Adrenal gland (tissue), 12 donors: ENCODE data around the gene STPG1. TPM values are rescaled to one million over a fixed set of nuclear protein-coding genes. Genes with fewer than 3 reads are reported as not detected.

ENCODE experiments used
- DNase-seq, 7 donors: peaks; one replicate each; pipeline ENCODE4 v3.0.0-alpha.2; 2019 to 2020
- H3K27ac ChIP-seq, 5 donors: fragments of 200-600 bp; sonication (generic) in 4 of 5; 1 replicate in 3 of 5; 2 replicates in 2 of 5; pipeline versions ENCODE4 v1.5.1 to v1.8.0; 2016 to 2020; ENCODE audit warnings: mild to moderate bottlenecking in 1 of 5
- H3K27me3 ChIP-seq: fragments of 200-600 bp; 2 replicates; pipeline ENCODE4 v1.8.0; 2021
- H3K36me3 ChIP-seq, 2 donors: fragments of 200-600 bp; replicated peaks in 1 of 2; 1 replicate in 1 of 2; 2 replicates in 1 of 2; pipeline versions ENCODE4 v1.5.1 to v1.8.0; 2018 to 2022
- H3K4me1 ChIP-seq, 2 donors: fragments of 200-600 bp; replicated peaks in 1 of 2; 1 replicate in 1 of 2; 2 replicates in 1 of 2; pipeline versions ENCODE4 v1.5.1 to v1.8.0; 2018 to 2021
- H3K4me3 ChIP-seq, 4 donors: fragments of 200-600 bp; sonication (generic) in 3 of 4; one replicate each; pipeline ENCODE4 v1.5.1; 2016 to 2018
- H3K9me3 ChIP-seq, 3 donors: fragments of 200-600 bp; sonication (generic) in 1 of 3; replicated peaks in 1 of 3; 1 replicate in 2 of 3; 2 replicates in 1 of 3; pipeline versions ENCODE4 v1.5.1 to v1.8.0; 2016 to 2021
- CTCF ChIP-seq, 6 experiments: fragments of 450-650 bp in 4 of 6; fragments of 200-600 bp in 2 of 6; sonication (generic) in 1 of 6; IDR thresholded peaks; 1 replicate in 5 of 6; 2 replicates in 1 of 6; pipeline versions ENCODE4 v1.5.1 to v1.8.0; 2016 to 2021; ENCODE audit warnings: antibody characterized with exemption in 6 of 6, mild to moderate bottlenecking in 2 of 6, moderate library complexity in 1 of 6
- POLR2A ChIP-seq, 2 donors: fragments of 450-650 bp; IDR thresholded peaks; one replicate each; pipeline ENCODE4 v1.6.1; 2017; ENCODE audit warnings: antibody characterized with exemption in 2 of 2, mild to moderate bottlenecking in 2 of 2, moderate library complexity in 1 of 2
- WGBS, 4 donors: extraction: QIAGEN DNeasy Blood & Tissue Kit in 2 of 4; methylation state at CpG; one replicate each; pipeline versions ENCODE4 v1.1.5 to v1.1.7; 2013 to 2017; 5-methylcytosine and 5-hydroxymethylcytosine counted together
- intact Hi-C, 2 donors: fragments of 100-400 bp; cut with DNase I; formaldehyde crosslinking; loops; one replicate each; pipeline versions ENCODE4 v1.14.1 to v1.15.0; 2022 to 2023
- polyA plus RNA-seq, 3 donors: library from polyadenylated mRNA; stranded (reverse); fragments of 200-250 nt in 2 of 3; fragments of 350-450 nt in 1 of 3; fragmentation: Illumina TruSeq in 1 of 3; extraction: RNeasy Lipid Tissue Mini Kit (QIAGEN cat#74804) in 1 of 3; gene quantifications; one replicate each; pipeline ENCODE4 v1.2.3, GENCODE V29; 2013 to 2014
- total RNA-seq, 9 donors: library from RNA; depleted of rRNA in 4 of 9; stranded (reverse); fragments of >200 nt in 4 of 9; fragments of 120-200 nt in 1 of 9; fragmentation: NEBNext Ultra II Directional in 1 of 9; extraction: Animal tissue kit (Norgen Biotek cat#: 25700) in 1 of 9; gene quantifications; one replicate each; pipeline versions ENCODE4 v1.1.0 to v1.2.4, GENCODE V29; 2013 to 2023
- donor health status: healthy with polysubstance abuse.
- donor health status: Bipolar disorder and iron deficiency.
- donor health status: DM: yes; HTN: yes; CAD: no.
- donor health status: DM: no; HTN: no; CAD: no.
- donor health status: DM: no; HTN: no; CAD: no.
- donor health status: DM: yes; HTN: yes; CAD: no.

Gene STPG1
- total and polyA plus RNA-seq, 12 donors = 2.1 to 8.9 (median 5.7) TPM

- Histone ChIP-seq H3K9me3 (no peaks in the 10 kb centered on the region), H3K4me3 (no peak overlapping the region), H3K27me3 (no peaks in the 10 kb centered on the region), H3K36me3 (no peaks in the 10 kb centered on the region), H3K27ac (no peak overlapping the region), H3K4me1 (no peaks in the 10 kb centered on the region)
- no peak for DNase-seq
- 89 to 93% (median 91%) methylated on average over 6 to 7 of the region's 7 CpGs for WGBS, 4 donors
- no peak for TF ChIP-seq CTCF (IDR thresholded peaks at IDR 0.05)
- TF ChIP-seq POLR2A (IDR thresholded peaks at IDR 0.05) = no peak
- intact Hi-C loops = no loop called here
Measured at GRCh38 chr1:24373044-24373443, 40.5 kb downstream of the STPG1 start.

GRCh38 chr1:24369801-24370200 is 43.8 kb downstream of the STPG1 start:
- TF ChIP-seq POLR2A (IDR thresholded peaks at IDR 0.05) (no peak), CTCF (IDR thresholded peaks at IDR 0.05) (no peak)
- no peak overlapping the region for H3K4me3 ChIP-seq
- H3K27ac ChIP-seq = no peak overlapping the region
- WGBS, 4 donors = 91 to 96% (median 93%) methylated on average over 4 of the region's 4 CpGs
- H3K36me3 ChIP-seq = no peaks in the 10 kb centered on the region
- no peaks in the 10 kb centered on the region for H3K27me3 ChIP-seq
- no peaks in the 10 kb centered on the region for H3K9me3 ChIP-seq
- peaks cover 0 to 7% of the 10 kb centered on the region in 2 donors for H3K4me1 ChIP-seq
- DNase-seq = no peak
- intact Hi-C loops = no loop called here

- no peak overlapping the region for H3K4me3 ChIP-seq
- no peaks in the 10 kb centered on the region for H3K27me3 ChIP-seq
- H3K9me3 ChIP-seq = no peaks in the 10 kb centered on the region
- DNase-seq = no peak
- no peaks in the 10 kb centered on the region for H3K36me3 ChIP-seq
- intact Hi-C loops = no loop called here
- no peak overlapping the region for H3K27ac ChIP-seq
- peaks cover 0 to 8% of the 10 kb centered on the region in 2 donors for H3K4me1 ChIP-seq
- TF ChIP-seq POLR2A (IDR thresholded peaks at IDR 0.05) (no peak), CTCF (IDR thresholded peaks at IDR 0.05) (no peak)
- 87 to 95% (median 91%) methylated on average over 4 of the region's 4 CpGs for WGBS, 4 donors
Measured at GRCh38 chr1:24369199-24369598, 44.4 kb downstream of the STPG1 start.

- Histone ChIP-seq H3K4me1 (peaks cover 0 to 8% of the 10 kb centered on the region in 2 donors), H3K4me3 (no peak overlapping the region), H3K36me3 (no peaks in the 10 kb centered on the region), H3K27me3 (no peaks in the 10 kb centered on the region), H3K9me3 (no peaks in the 10 kb centered on the region), H3K27ac (no peak overlapping the region)
- no peak for DNase-seq
- 86 to 100% (median 98%) methylated on average over 6 to 9 of the region's 9 CpGs for WGBS, 4 donors
- TF ChIP-seq POLR2A (IDR thresholded peaks at IDR 0.05) (no peak), CTCF (IDR thresholded peaks at IDR 0.05) (no peak)
- intact Hi-C loops = no loop called here
Measured at GRCh38 chr1:24366707-24367106, 46.9 kb downstream of the STPG1 start.
